Pancreas (tissue), 10 donors: ENCODE results near the gene ZNF540. TPM values are rescaled to one million over a fixed set of nuclear protein-coding genes. Genes with fewer than 3 reads are reported as not detected.
A peak's percentile ranks its signal among the peaks of the same experiment; 100 is the strongest.

Source experiments
- ATAC-seq, 4 donors: fragments of 200-7000 bp; cut with Tn5 transposase; one replicate each; pipeline versions ENCODE4 v1.8.0 to v1.9.1; 2020; ENCODE audit warnings: mild to moderate bottlenecking in 4 of 4, moderate library complexity in 4 of 4
- DNase-seq, 6 donors: peaks; one replicate each; pipeline ENCODE4 v3.0.0-alpha.2; 2020
- FAIRE-seq: peaks from 2 replicates; lab custom pipeline; 2012; peaks lifted over from hg19 to GRCh38; lab: Jason Lieb, UNC
- H3K27ac ChIP-seq, 4 donors: fragments of 200-600 bp; sonication (generic); 1 replicate in 3 of 4; 2 replicates in 1 of 4; pipeline versions ENCODE4 v1.5.0 to v1.8.0; 2020
- H3K27me3 ChIP-seq, 4 donors: fragments of 200-600 bp; one replicate each; pipeline ENCODE4 v1.8.0; 2021
- H3K36me3 ChIP-seq, 3 donors: fragments of 200-600 bp; sonication (generic) in 1 of 3; one replicate each; pipeline versions ENCODE4 v1.5.0 to v1.8.0; 2020 to 2021
- H3K4me1 ChIP-seq, 3 donors: fragments of 200-600 bp; one replicate each; pipeline ENCODE4 v1.8.0; 2021
- H3K4me3 ChIP-seq, 4 donors: fragments of 200-600 bp; sonication (generic) in 2 of 4; one replicate each; pipeline versions ENCODE4 v1.5.0 to v1.8.0; 2020 to 2021
- H3K9me3 ChIP-seq, 4 donors: fragments of 200-600 bp; one replicate each; pipeline ENCODE4 v1.8.0; 2021
- WGBS, 2 donors: extraction: QIAGEN DNeasy Blood & Tissue Kit; methylation state at CpG; one replicate each; pipeline ENCODE4 v1.1.7; 2013; 5-methylcytosine and 5-hydroxymethylcytosine counted together
- intact Hi-C, 3 donors: fragments of 100-400 bp; cut with DNase I; formaldehyde crosslinking; loops; one replicate each; pipeline versions ENCODE4 v1.11.1 to v1.14.2; 2022
- polyA plus RNA-seq, 2 donors: library from polyadenylated mRNA; stranded (reverse); fragments of 200-250 nt; gene quantifications; one replicate each; pipeline ENCODE4 v1.2.3, GENCODE V29; 2013
- total RNA-seq, 6 donors: library from RNA; stranded (reverse); fragmentation: NEBNext Ultra II Directional in 4 of 6; extraction: Animal tissue kit (Norgen Biotek cat#: 25700) in 4 of 6; gene quantifications; one replicate each; pipeline versions ENCODE4 v1.2.1 to v1.2.4, GENCODE V29; 2021 to 2023
- TF ChIP-seq, protein P1 (sequence below), 4 donors: fragments of 200-600 bp; sonication (generic) in 3 of 4; IDR thresholded peaks; one replicate each; pipeline versions ENCODE4 v1.5.0 to v1.8.0; 2021; ENCODE audit warnings: antibody characterized with exemption in 4 of 4
- donor health status: healthy with polysubstance abuse.
- donor health status: DM: no; HTN: no; CAD: no; lungs with moderate emphysema.
- donor health status: DM: no; HTN: no; CAD: no.
- donor health status: control.
- donor health status: control.
- donor health status: Bipolar disorder and iron deficiency.
- donor health status: DM: yes; HTN: yes; CAD: no.
- donor health status: DM: no; HTN: no; CAD: no.
- donor health status: DM: no; HTN: no; CAD: no.
- donor health status: DM: yes; HTN: yes; CAD: no.

The ZNF540 gene
- total RNA-seq (1 to 10 TPM in 5 of 6 donors, under 1 TPM in 1; 0.85 to 3.1 (median 2.2) TPM), polyA plus RNA-seq (1 to 10 TPM; 3.1 to 5.5 TPM)

DNA sequence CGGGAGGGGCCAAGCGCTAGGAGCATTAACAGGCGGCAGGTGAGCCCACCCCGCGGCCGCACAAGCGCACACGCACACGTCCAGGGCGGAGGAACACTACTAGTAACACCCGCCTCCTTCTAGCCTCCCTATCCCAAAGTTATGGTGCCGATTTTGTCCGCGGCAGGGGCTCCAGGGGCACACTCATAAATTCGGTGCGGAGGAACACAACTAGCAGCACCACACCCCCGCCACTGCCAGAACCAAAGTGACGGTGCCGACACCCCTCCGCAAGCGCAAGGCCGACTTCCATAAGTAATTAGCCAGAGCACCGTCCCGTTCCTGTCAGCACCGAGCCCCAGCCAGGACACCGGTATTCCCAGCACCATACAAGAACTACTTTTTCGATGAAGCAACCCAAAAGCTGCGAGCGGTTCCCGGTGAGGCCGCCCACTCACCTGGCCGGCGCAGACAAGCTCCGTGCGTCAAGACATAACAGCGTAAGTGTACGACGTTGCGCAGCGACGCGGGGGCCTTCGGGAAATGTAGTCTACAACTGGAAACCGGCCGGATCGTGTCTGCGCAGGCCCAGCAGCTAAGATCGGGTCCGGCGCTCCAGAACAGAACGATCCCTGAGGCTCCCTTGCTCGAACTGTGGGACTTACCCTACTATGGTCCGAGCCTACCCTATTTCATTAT, at the start of gene ZNF540, which contains the start of gene ZNF571:
TSS of gene ZNF540 (plus strand) at position 573 of the 678 bp plus-strand sequence. CDS start 3,572 bp downstream, outside the sequence.
TSS of gene ZNF571 (minus strand) at position 489 of the 678 bp plus-strand sequence. CDS start 8,116 bp downstream, outside the sequence.
- Histone ChIP-seq H3K36me3 (peaks cover 0 to 10% (median 0%) of the 10 kb centered on the region in 3 donors), H3K9me3 (no peaks in the 10 kb centered on the region), H3K4me1 (peaks cover 0 to 6% (median 5%) of the 10 kb centered on the region in 3 donors), H3K27ac (peak within 1 kb of the TSS; percentile 77 to 92 (median 88)), H3K27me3 (no peaks in the 10 kb centered on the region), H3K4me3 (peak within 1 kb of the TSS; percentile 48 to 80 (median 70))
- DNase-seq (peak; percentile 94 to 98 (median 95)), FAIRE-seq (peak; percentile 68), ATAC-seq (peak; percentile 97 to 99 (median 98))
- intact Hi-C loops, result no loop called here
- 0% methylated on average over 53 of the region's 53 CpGs for WGBS, 2 donors
- TF ChIP-seq, protein P1, sequence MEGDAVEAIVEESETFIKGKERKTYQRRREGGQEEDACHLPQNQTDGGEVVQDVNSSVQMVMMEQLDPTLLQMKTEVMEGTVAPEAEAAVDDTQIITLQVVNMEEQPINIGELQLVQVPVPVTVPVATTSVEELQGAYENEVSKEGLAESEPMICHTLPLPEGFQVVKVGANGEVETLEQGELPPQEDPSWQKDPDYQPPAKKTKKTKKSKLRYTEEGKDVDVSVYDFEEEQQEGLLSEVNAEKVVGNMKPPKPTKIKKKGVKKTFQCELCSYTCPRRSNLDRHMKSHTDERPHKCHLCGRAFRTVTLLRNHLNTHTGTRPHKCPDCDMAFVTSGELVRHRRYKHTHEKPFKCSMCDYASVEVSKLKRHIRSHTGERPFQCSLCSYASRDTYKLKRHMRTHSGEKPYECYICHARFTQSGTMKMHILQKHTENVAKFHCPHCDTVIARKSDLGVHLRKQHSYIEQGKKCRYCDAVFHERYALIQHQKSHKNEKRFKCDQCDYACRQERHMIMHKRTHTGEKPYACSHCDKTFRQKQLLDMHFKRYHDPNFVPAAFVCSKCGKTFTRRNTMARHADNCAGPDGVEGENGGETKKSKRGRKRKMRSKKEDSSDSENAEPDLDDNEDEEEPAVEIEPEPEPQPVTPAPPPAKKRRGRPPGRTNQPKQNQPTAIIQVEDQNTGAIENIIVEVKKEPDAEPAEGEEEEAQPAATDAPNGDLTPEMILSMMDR (IDR thresholded peaks at IDR 0.05), result no peak

DNA sequence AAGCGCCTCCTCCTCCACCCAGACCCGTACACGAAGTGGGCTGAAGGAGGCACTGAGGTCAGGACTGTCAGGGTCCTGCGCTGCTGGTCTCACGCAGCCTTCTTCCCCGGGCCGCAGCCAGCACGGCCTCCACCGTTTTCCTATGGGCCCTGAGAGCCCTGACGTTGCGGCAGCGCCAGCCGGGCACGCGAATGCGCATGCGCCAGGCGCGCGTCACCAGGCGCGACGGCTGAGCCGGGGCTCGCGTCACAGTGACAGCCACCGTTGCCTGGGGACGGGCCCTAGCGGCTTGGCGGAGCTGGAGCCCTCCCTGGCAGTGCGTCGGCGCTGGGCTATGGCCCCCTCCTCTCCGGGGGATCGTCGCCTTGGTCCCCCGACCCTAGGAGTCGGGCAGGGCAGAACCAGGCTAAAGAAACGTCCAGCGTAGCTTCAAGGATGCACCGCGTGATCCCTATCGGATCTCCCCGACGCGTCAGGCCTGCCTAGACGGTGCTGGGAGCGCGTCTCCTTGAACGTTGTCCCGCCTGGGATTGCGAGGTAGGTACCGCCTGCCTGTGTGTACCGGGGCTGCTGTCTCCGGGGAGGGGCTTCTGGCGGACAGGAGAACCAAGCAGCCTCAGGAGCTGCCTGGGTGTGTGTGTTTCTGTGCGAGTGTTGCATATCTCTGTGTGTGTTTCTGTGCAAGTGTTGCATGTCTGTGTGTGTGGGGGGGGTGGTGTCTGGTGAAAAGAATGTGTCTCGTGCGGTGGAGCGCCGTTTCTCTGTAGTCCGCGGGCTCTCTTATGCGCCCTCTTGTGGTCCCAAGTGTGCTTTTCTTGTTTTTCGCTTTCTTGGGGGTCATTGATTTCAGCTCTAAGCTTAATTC, 43.3 kb upstream of the ZNF540 start:
- peaks cover 0 to 17% (median 0%) of the 10 kb centered on the region in 4 donors for H3K9me3 ChIP-seq
- peak in 1 of 4 donors; percentile 36 for ATAC-seq
- no peaks in the 10 kb centered on the region for H3K27me3 ChIP-seq
- no peaks in the 10 kb centered on the region for H3K4me1 ChIP-seq
- TF ChIP-seq, protein P1 (IDR thresholded peaks at IDR 0.05), result no peak
- 4 to 5% methylated on average over 64 to 65 of the region's 65 CpGs for WGBS, 2 donors
- H3K4me3 ChIP-seq, result peak overlapping the region in 1 of 4 donors; percentile 17
- intact Hi-C loops, result no loop called here
- no peaks in the 10 kb centered on the region for H3K36me3 ChIP-seq
- no peak for FAIRE-seq
- no peak overlapping the region for H3K27ac ChIP-seq
- peak in 1 of 6 donors; percentile 34 for DNase-seq

DNA sequence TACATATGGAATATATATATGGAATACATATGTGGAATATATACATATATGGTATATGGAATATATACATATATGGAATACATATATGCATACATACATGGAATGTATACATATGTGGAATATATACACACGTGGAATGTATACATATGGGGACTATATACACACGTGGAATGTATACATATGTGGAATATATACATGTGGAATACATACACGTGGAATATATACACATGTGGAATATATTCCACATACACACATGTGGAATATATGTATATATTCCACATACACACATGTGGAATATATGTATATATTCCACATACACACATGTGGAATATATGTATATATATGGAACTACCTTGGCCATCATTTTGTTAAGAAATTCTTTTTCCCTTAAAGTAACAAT, 31.2 kb upstream of the ZNF540 start:
- FAIRE-seq (peak; percentile 53), DNase-seq (no peak)
- peaks cover 3 to 21% (median 11%) of the 10 kb centered on the region in 4 donors for H3K9me3 ChIP-seq

DNA sequence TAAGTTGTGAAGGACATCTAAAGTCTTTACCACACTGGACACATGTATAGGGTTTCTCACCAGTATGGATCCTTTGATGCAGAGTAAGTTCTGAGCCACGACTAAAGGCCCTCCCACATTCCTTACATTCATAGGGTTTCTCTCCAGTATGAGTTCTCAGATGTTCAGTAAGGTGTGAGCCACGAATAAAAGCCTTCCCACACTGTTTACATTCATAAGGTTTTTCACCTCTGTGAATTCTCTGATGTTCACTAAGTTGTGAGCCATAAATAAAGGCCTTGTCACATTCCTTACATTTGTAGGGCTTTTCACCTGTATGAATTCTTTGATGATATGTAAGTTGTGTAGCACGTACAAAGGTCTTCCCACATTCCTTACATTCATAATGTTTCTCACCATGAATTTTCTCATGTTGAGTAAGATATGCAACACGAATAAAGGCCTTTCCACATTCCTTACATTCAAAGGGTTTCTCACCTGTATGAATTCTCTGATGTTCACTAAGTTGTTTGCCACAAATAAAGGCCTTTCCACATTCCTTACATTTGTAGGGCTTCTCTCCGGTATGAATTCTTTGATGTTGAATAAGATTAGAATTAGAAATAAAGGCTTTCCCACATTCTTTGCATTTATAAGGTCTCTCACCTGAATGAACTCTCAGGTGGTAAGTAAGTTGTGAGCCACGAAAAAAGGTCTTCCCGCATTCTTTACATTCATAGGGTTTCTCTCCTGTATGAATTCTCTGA, 29.9 kb upstream of the ZNF540 start:
- WGBS, 2 donors, result 90 to 95% methylated on average over 7 of the region's 7 CpGs
- no peaks in the 10 kb centered on the region for H3K27me3 ChIP-seq
- ATAC-seq (no peak), DNase-seq (no peak), FAIRE-seq (no peak)
- no peak overlapping the region for H3K27ac ChIP-seq
- intact Hi-C loops, result no loop called here
- TF ChIP-seq, protein P1 (IDR thresholded peaks at IDR 0.05), result no peak
- H3K4me3 ChIP-seq, result no peak overlapping the region
- H3K36me3 ChIP-seq, result peaks cover 0 to 22% (median 11%) of the 10 kb centered on the region in 3 donors
- H3K9me3 ChIP-seq, result peaks cover 3 to 18% (median 10%) of the 10 kb centered on the region in 4 donors
- H3K4me1 ChIP-seq, result no peaks in the 10 kb centered on the region

More for the DNA sequence above, 31.2 kb upstream of the ZNF540 start:
- Histone ChIP-seq H3K27ac (no peak overlapping the region), H3K4me3 (no peak overlapping the region), H3K36me3 (peaks cover 0 to 22% (median 11%) of the 10 kb centered on the region in 3 donors), H3K4me1 (no peaks in the 10 kb centered on the region), H3K27me3 (no peaks in the 10 kb centered on the region)
- ATAC-seq, result no peak
- intact Hi-C loops, result no loop called here
- TF ChIP-seq, protein P1 (IDR thresholded peaks at IDR 0.05), result no peak
- 89 to 98% methylated on average over 3 of the region's 3 CpGs for WGBS, 2 donors
